ENCODE measurements around the gene TM4SF4. TPM values are rescaled to one million over a fixed set of nuclear protein-coding genes. Genes with fewer than 3 reads are reported as not detected.
A peak's percentile ranks its signal among the peaks of the same experiment; 100 is the strongest.

Gene TM4SF4
- polyA plus RNA-seq, 3 donors, result 0.08 TPM; not detected in 2

- Histone ChIP-seq H4K20me1 (ENCODE audit: insufficient read depth, low read length) (no peaks in the 10 kb centered on the region), H3K4me1 (ENCODE audit: control insufficient read depth in 1 of 2, insufficient read depth in 2 of 2, low read length in 2 of 2) (peaks cover 14 to 19% of the 10 kb centered on the region in 2 donors), H3K4me3 (replicated peaks in 1 of 3; ENCODE audit: low read depth in 2 of 3, low read length in 3 of 3) (no peak overlapping the region), H3K9ac (ENCODE audit: insufficient read depth, low read length, poor library complexity, severe bottlenecking) (no peak overlapping the region), H3K79me2 (ENCODE audit: insufficient read depth, low read length) (no peaks in the 10 kb centered on the region), H3K27ac (ENCODE audit: low read depth in 1 of 2, low read length in 2 of 2) (no peak overlapping the region), H3K9me3 (replicated peaks in 1 of 2; ENCODE audit: control insufficient read depth in 1 of 2, insufficient read depth in 1 of 2, low read length in 2 of 2) (no peaks in the 10 kb centered on the region), H3K4me2 (replicated peaks; ENCODE audit: extremely low read depth, low read length, poor library complexity, severe bottlenecking) (no peak overlapping the region), H3K27me3 (ENCODE audit: control insufficient read depth in 2 of 2, insufficient read depth in 2 of 2, low read length in 2 of 2) (peaks cover 0 to 4% of the 10 kb centered on the region in 2 donors), H3K36me3 (replicated peaks in 1 of 2; ENCODE audit: control insufficient read depth in 1 of 2, insufficient read depth in 2 of 2, low read length in 2 of 2) (no peaks in the 10 kb centered on the region), H2AFZ (ENCODE audit: insufficient read depth, low read depth, low read length, poor library complexity, severe bottlenecking) (no peak overlapping the region)
- H3K27ac Mint-ChIP-seq, result peak overlapping the region in 1 of 7 donors; percentile 21
- TF ChIP-seq CTCF (IDR thresholded peaks at IDR 0.05), result no peak
- no peak overlapping the region for H3K4me3 Mint-ChIP-seq
- peaks cover 29% of the 10 kb centered on the region for H3K4me1 Mint-ChIP-seq
- 86% methylated on average over 1 of the region's 3 CpGs for WGBS (ENCODE audit: insufficient coverage)
- peaks cover 6 to 17% (median 13%) of the 10 kb centered on the region in 3 donors for H3K27me3 Mint-ChIP-seq (ENCODE audit: low read depth in 3 of 3)
- no peaks in the 10 kb centered on the region for H3K36me3 Mint-ChIP-seq
- intact Hi-C loops (cut with micrococcal nuclease), result no loop called here
- no peak for DNase-seq
- H3K9me3 Mint-ChIP-seq, result peaks cover 0 to 2% (median 0%) of the 10 kb centered on the region in 7 donors
These were observed 36.6 kb downstream of the TM4SF4 start for GRCh38 chr3:149511040-149511626.

- Mint-ChIP-seq H3K27ac (no peak overlapping the region), H3K9me3 (peaks cover 0 to 2% (median 0%) of the 10 kb centered on the region in 7 donors), H3K36me3 (no peaks in the 10 kb centered on the region), H3K4me1 (peaks cover 21% of the 10 kb centered on the region), H3K4me3 (peak overlapping the region in 1 of 2 donors; percentile 71), H3K27me3 (ENCODE audit: low read depth in 3 of 3) (peaks cover 6 to 18% (median 10%) of the 10 kb centered on the region in 3 donors)
- DNase-seq, result peak in 2 of 3 donors; percentile 43 to 58
- no peak overlapping the region for H3K4me3 ChIP-seq (replicated peaks in 1 of 3; ENCODE audit: low read depth in 2 of 3, low read length in 3 of 3)
- H3K4me1 ChIP-seq (ENCODE audit: control insufficient read depth in 1 of 2, insufficient read depth in 2 of 2, low read length in 2 of 2), result peaks cover 11 to 15% of the 10 kb centered on the region in 2 donors
- peak overlapping the region; percentile 1 for H2AFZ ChIP-seq (ENCODE audit: insufficient read depth, low read depth, low read length, poor library complexity, severe bottlenecking)
- peak; percentile 80 for TF ChIP-seq CTCF (IDR thresholded peaks at IDR 0.05)
- H4K20me1 ChIP-seq (ENCODE audit: insufficient read depth, low read length), result no peaks in the 10 kb centered on the region
- H3K27me3 ChIP-seq (ENCODE audit: control insufficient read depth in 2 of 2, insufficient read depth in 2 of 2, low read length in 2 of 2), result peaks cover 0 to 4% of the 10 kb centered on the region in 2 donors
- no peaks in the 10 kb centered on the region for H3K9me3 ChIP-seq (replicated peaks in 1 of 2; ENCODE audit: control insufficient read depth in 1 of 2, insufficient read depth in 1 of 2, low read length in 2 of 2)
- WGBS (ENCODE audit: insufficient coverage), result 15% methylated on average over 8 of the region's 9 CpGs
- intact Hi-C loops (cut with micrococcal nuclease), result no loop called here
- H3K79me2 ChIP-seq (ENCODE audit: insufficient read depth, low read length), result no peaks in the 10 kb centered on the region
- H3K4me2 ChIP-seq (replicated peaks; ENCODE audit: extremely low read depth, low read length, poor library complexity, severe bottlenecking), result no peak overlapping the region
- H3K36me3 ChIP-seq (replicated peaks in 1 of 2; ENCODE audit: control insufficient read depth in 1 of 2, insufficient read depth in 2 of 2, low read length in 2 of 2), result no peaks in the 10 kb centered on the region
- H3K27ac ChIP-seq (ENCODE audit: low read depth in 1 of 2, low read length in 2 of 2), result no peak overlapping the region
- no peak overlapping the region for H3K9ac ChIP-seq (ENCODE audit: insufficient read depth, low read length, poor library complexity, severe bottlenecking)
These were observed 37.7 kb downstream of the TM4SF4 start for GRCh38 chr3:149512073-149512782.
